Naive thymus-derived CD4-positive, alpha-beta T cell (primary cell): Measurements from ENCODE around the gene GLIPR1L2. TPM values are rescaled to one million over a fixed set of nuclear protein-coding genes. Genes with fewer than 3 reads are reported as not detected.
"Not testable (repeated sequence)": the region's sequence is repeated elsewhere in the genome, so short reads cannot be mapped to it uniquely, and the experiment has no call there.

Experiments used
- ATAC-seq: fragments of 150-1000 bp; cut with Tn5 transposase; 2 replicates; pipeline ENCODE4 v1.10.0; 2021; ENCODE audit warnings: mild to moderate bottlenecking, moderate library complexity
- CTCF ChIA-PET: fragments of 350-600 bp; sonication (Branson Sonifier 250); formaldehyde crosslinking; loops from one replicate; lab custom pipeline; 2021; ENCODE audit warnings: antibody characterized with exemption; lab: Charles Lee
- POLR2A ChIA-PET: fragments of 350-600 bp; sonication (Branson Sonifier 250); formaldehyde crosslinking; loops from one replicate; lab custom pipeline; 2021; ENCODE audit warnings: antibody characterized with exemption, inconsistent platforms; lab: Charles Lee
- DNase-seq, 9 donors: peaks; one replicate each; pipeline versions ENCODE4 v3.0.0 to v3.0.0-alpha.2; 2020 to 2022; ENCODE audit warnings: mixed read lengths in 1 of 9
- H3K27ac ChIP-seq: one replicate; pipeline ENCODE4 v1.7.0; 2013; ENCODE audit warnings: mild to moderate bottlenecking, low read depth, low read length, moderate library complexity
- H3K27me3 ChIP-seq, 2 donors: one replicate each; pipeline ENCODE4 v1.7.0; 2013; ENCODE audit warnings: low read length in 2 of 2, mild to moderate bottlenecking in 2 of 2, moderate library complexity in 2 of 2; ENCODE audit not compliant: control insufficient read depth in 2 of 2, insufficient read depth in 2 of 2
- H3K36me3 ChIP-seq, 3 experiments: 1 replicate in 2 of 3; 2 replicates in 1 of 3; pipeline ENCODE4 v1.7.0; 2013; ENCODE audit warnings: low read length in 3 of 3, mild to moderate bottlenecking in 3 of 3, moderate library complexity in 1 of 3; ENCODE audit not compliant: insufficient read depth in 3 of 3, control insufficient read depth in 2 of 3
- H3K4me1 ChIP-seq, 2 donors: one replicate each; pipeline ENCODE4 v1.7.0; 2013; ENCODE audit warnings: low read length in 2 of 2, mild to moderate bottlenecking in 2 of 2, moderate library complexity in 1 of 2; ENCODE audit not compliant: control insufficient read depth in 2 of 2, insufficient read depth in 2 of 2
- H3K4me3 ChIP-seq: 2 replicates; pipeline ENCODE4 v1.7.0; 2013; ENCODE audit warnings: mild to moderate bottlenecking, low read length
- H3K9me3 ChIP-seq, 3 experiments: 1 replicate in 2 of 3; 2 replicates in 1 of 3; pipeline ENCODE4 v1.7.0; 2013; ENCODE audit warnings: low read length in 3 of 3; ENCODE audit not compliant: control insufficient read depth in 2 of 3
- H3K27ac Mint-ChIP-seq, 9 donors: one replicate each; pipeline ENCODE4 v1.8.0; 2020 to 2022; ENCODE audit warnings: mixed read lengths in 9 of 9, mild to moderate bottlenecking in 8 of 9, moderate library complexity in 5 of 9, inconsistent platforms in 2 of 9
- H3K27me3 Mint-ChIP-seq, 5 donors: one replicate each; pipeline ENCODE4 v1.8.0; 2021 to 2022; ENCODE audit warnings: mixed read lengths in 5 of 5, mild to moderate bottlenecking in 1 of 5
- H3K36me3 Mint-ChIP-seq, 5 donors: one replicate each; pipeline ENCODE4 v1.8.0; 2020 to 2022; ENCODE audit warnings: mixed read lengths in 5 of 5, mild to moderate bottlenecking in 3 of 5, inconsistent platforms in 1 of 5
- H3K4me1 Mint-ChIP-seq, 7 donors: one replicate each; pipeline ENCODE4 v1.8.0; 2020 to 2022; ENCODE audit warnings: mixed read lengths in 7 of 7, mild to moderate bottlenecking in 3 of 7, inconsistent platforms in 1 of 7
- H3K4me3 Mint-ChIP-seq, 10 donors: one replicate each; pipeline ENCODE4 v1.8.0; 2020 to 2022; ENCODE audit warnings: mild to moderate bottlenecking in 10 of 10, mixed read lengths in 10 of 10, moderate library complexity in 6 of 10, inconsistent platforms in 2 of 10
- H3K9me3 Mint-ChIP-seq, 11 donors: one replicate each; pipeline ENCODE4 v1.8.0; 2020 to 2022; ENCODE audit warnings: mixed read lengths in 11 of 11, mild to moderate bottlenecking in 4 of 11, inconsistent platforms in 1 of 11, moderate library complexity in 1 of 11
- intact Hi-C, 2 donors: fragments of 100-400 bp; cut with micrococcal nuclease; formaldehyde crosslinking; loops; one replicate each; pipeline ENCODE4 v1.15.1; 2023
- polyA plus RNA-seq, 2 donors: library from polyadenylated mRNA; unstranded; fragments of 300-500 nt; fragmentation: Illumina TruSeq; gene quantifications; one replicate each; pipeline ENCODE4 v1.2.3, GENCODE V29; 2021
- total RNA-seq, 6 experiments: library from RNA in 5 of 6; stranded (reverse) in 5 of 6; gene quantifications; 1 replicate in 5 of 6; 2 replicates in 1 of 6; pipeline ENCODE4 v1.2.3 and lab custom pipeline; 2021 to 2026

The GLIPR1L2 gene
- total and polyA plus RNA-seq, 7 experiments from 2014 or later: 0.22 to 2.3 (median 1.1) TPM

DNA sequence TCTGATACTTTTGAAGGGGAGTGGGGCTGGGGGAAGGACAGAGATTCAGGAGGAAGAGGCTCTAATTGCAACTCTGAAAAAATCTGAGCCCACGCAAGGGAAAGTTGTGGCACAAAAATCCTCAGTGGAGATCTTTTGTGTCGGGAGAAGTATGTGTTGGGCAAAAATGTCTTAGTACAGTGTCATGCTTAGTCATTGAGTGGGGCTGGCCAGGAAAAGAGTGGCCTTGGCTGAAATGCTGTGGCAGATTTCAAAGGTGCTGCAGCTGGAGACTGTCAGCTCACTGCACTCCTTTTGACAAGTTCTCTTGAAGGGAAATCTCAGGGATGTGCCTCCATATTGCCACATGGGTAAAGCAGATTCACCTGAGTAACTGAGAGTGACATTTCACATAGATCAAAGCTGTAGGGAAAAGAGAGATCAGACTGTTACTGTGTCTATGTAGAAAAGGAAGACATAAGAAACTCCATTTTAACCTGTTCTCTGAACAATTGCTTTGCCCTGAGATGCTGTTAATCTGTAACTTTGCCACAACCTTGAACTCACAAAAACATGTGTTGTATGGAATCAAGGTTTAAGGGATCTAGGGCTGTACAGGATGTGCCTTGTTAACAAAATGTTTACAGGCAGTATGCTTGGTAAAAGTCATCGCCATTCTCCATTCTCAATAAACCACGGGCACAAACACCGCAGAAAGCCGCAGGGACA lies 53.7 kb downstream of the GLIPR1L2 start:
- H3K27me3 Mint-ChIP-seq: peaks cover 7 to 23% (median 14%) of the 10 kb centered on the region in 5 donors
- DNase-seq: no peak
- no peak for ATAC-seq
- Histone ChIP-seq H3K27ac (no peak overlapping the region), H3K4me1 (no peaks in the 10 kb centered on the region), H3K4me3 (no peak overlapping the region), H3K36me3 (no peaks in the 10 kb centered on the region), H3K9me3 (no peaks in the 10 kb centered on the region), H3K27me3 (no peaks in the 10 kb centered on the region)
- intact Hi-C loops: no loop called here
- peaks cover 0 to 7% (median 6%) of the 10 kb centered on the region in 5 donors for H3K36me3 Mint-ChIP-seq
- POLR2A ChIA-PET: no interaction called here
- peaks cover 0 to 11% (median 5%) of the 10 kb centered on the region in 11 donors for H3K9me3 Mint-ChIP-seq
- CTCF ChIA-PET: no interaction called here
- H3K4me1 Mint-ChIP-seq: no peaks in the 10 kb centered on the region
- H3K27ac Mint-ChIP-seq: no peak overlapping the region
- H3K4me3 Mint-ChIP-seq: no peak overlapping the region

DNA sequence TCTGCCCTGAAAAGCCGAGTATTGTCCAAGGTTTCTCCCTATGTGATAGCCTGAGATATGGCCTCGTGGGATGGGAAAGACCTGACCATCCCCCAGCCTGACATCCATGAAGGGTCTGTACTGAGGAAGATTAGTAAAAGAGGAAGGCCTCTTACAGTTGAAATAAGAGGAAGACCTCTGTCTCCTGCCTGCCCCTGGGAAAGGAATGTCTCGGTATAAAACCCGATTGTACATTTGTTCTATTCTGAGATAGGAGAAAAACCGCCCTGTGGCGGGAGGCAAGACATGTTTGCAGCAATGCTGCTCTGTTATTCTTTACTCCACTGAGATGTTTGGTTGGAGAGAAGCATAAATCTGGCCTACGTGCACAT lies 54.2 kb downstream of the GLIPR1L2 start:
- Mint-ChIP-seq H3K27me3 (peaks cover 7 to 18% (median 14%) of the 10 kb centered on the region in 5 donors), H3K9me3 (peaks cover 0 to 11% (median 5%) of the 10 kb centered on the region in 11 donors)
- H3K4me1 Mint-ChIP-seq, H3K4me1 ChIP-seq, POLR2A ChIA-PET, DNase-seq, H3K27me3 ChIP-seq, H3K9me3 ChIP-seq, intact Hi-C loops, ATAC-seq, H3K36me3 Mint-ChIP-seq, H3K4me3 Mint-ChIP-seq, H3K27ac ChIP-seq, H3K36me3 ChIP-seq, H3K27ac Mint-ChIP-seq, H3K4me3 ChIP-seq: not testable (repeated sequence)
- CTCF ChIA-PET: interaction anchor here (1.0 kb wide), 1 partner anchor 60 kb away, joined by 4 read pairs; no protein-coding TSS in a partner anchor

DNA sequence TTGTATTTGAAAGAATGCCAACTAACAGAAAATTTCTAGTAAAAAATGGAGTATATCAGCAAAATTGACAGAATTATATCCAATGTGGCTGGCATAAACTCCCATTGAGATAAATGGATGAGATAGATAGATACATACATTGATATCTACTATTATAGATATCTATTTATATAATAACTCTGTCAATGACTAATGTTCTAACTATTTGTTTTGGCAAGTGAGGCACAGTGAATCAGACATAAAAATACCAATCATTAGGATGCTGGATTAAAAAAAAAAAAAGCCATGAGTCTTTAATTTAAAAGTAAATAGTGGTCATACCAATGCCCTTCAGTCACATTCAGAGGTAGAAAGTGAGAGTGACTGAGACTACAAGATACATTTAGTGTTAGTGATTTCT lies 56.0 kb downstream of the GLIPR1L2 start:
- POLR2A ChIA-PET: no interaction called here
- Histone ChIP-seq H3K27ac (no peak overlapping the region), H3K9me3 (no peaks in the 10 kb centered on the region), H3K36me3 (no peaks in the 10 kb centered on the region), H3K4me1 (no peaks in the 10 kb centered on the region), H3K27me3 (no peaks in the 10 kb centered on the region), H3K4me3 (no peak overlapping the region)
- H3K4me1 Mint-ChIP-seq: no peaks in the 10 kb centered on the region
- DNase-seq: no peak
- intact Hi-C loops: no loop called here
- no peaks in the 10 kb centered on the region for H3K36me3 Mint-ChIP-seq
- H3K27ac Mint-ChIP-seq: no peak overlapping the region
- no peak for ATAC-seq
- peaks cover 3 to 21% (median 7%) of the 10 kb centered on the region in 5 donors for H3K27me3 Mint-ChIP-seq
- H3K4me3 Mint-ChIP-seq: no peak overlapping the region
- H3K9me3 Mint-ChIP-seq: peaks cover 0 to under 1% (median 0%) of the 10 kb centered on the region in 11 donors
- CTCF ChIA-PET: interaction anchor here (0.6 kb wide), 1 partner anchor 25 kb away, joined by 3 read pairs; no protein-coding TSS in a partner anchor

DNA sequence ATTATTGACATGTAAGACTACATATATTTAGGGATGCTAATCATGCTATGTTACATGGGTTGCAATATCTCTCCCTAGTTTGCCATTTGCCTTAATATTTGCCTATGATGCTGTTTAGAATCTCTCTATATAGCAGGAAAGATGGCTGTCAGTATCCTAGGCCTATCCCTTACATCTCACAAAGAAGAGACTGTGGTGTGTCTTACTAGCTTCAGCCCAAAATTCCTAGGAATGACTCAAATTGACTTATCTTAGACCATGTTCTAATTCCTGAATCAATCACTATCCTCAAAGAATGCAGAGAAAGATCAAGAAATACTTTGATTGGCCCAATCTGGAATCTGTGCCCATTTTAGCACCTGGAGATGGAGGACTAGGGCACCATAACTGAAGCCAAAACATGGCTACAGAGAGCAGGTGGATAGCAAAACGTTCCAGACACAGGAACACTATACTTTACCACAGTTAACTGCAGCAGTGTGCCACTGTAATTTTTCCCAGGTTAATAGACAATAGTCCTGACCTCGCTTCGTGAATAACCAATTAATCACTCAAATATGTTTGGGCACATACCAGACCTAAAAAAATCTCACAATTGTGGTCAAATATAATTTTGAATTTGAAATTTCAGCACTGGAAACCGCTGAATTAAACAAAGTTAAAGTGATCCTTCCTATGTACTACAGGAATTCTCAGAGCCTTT lies 57.0 kb downstream of the GLIPR1L2 start:
- peaks cover 0 to 29% (median 0%) of the 10 kb centered on the region in 5 donors for H3K27me3 Mint-ChIP-seq
- Histone ChIP-seq H3K27me3 (no peaks in the 10 kb centered on the region), H3K27ac (no peak overlapping the region), H3K36me3 (no peaks in the 10 kb centered on the region), H3K4me3 (no peak overlapping the region), H3K9me3 (no peaks in the 10 kb centered on the region), H3K4me1 (no peaks in the 10 kb centered on the region)
- H3K4me1 Mint-ChIP-seq: no peaks in the 10 kb centered on the region
- ATAC-seq (no peak), DNase-seq (no peak)
- intact Hi-C loops: no loop called here
- no peaks in the 10 kb centered on the region for H3K36me3 Mint-ChIP-seq
- H3K27ac Mint-ChIP-seq: no peak overlapping the region
- H3K4me3 Mint-ChIP-seq: no peak overlapping the region
- ChIA-PET POLR2A (no interaction called here), CTCF (no interaction called here)
- H3K9me3 Mint-ChIP-seq: no peaks in the 10 kb centered on the region

DNA sequence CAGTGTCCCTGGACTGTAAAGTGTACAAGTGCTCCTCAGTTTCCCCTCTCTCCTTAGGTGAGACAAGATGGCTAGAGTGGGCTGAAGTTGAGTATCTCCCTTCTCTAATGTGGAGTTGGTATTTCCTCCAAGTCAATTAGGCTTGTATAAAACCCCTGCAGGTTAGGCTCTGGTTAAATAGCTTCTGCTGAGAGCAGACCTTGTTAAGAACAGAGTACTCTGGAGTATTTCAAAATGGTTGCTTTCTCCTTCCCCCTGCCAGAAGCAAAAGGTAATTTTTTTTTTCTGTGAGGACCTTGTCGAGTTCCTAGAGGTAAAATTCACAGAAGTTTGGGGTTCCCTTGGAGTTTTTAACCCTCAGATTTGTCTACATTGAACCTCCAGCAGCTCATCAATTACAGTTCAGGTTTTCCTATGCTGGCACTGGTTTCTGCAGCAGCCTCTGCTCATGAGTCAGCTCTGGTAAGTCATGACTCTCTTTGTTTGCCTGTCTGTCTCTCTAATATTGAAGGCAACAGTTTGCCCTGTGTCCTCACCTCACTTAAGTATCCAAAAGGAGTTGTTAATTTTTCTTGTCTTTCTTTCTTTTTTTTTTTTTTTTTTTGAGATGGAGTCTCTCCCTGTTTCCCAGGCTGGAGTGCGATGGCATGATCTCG lies 61.9 kb downstream of the GLIPR1L2 start:
- Histone ChIP-seq H3K27me3 (no peaks in the 10 kb centered on the region), H3K36me3 (no peaks in the 10 kb centered on the region), H3K4me1 (peaks cover 12% of the 10 kb centered on the region in 2 donors), H3K4me3 (no peak overlapping the region), H3K9me3 (no peaks in the 10 kb centered on the region), H3K27ac (no peak overlapping the region)
- ChIA-PET POLR2A (interaction anchor here (0.8 kb wide), 1 partner anchor 57 kb away, joined by 3 read pairs; no protein-coding TSS in a partner anchor), CTCF (no interaction called here)
- peaks cover 0 to 3% (median 0%) of the 10 kb centered on the region in 11 donors for H3K9me3 Mint-ChIP-seq
- no peak overlapping the region for H3K27ac Mint-ChIP-seq
- peaks cover 0 to 24% (median 0%) of the 10 kb centered on the region in 5 donors for H3K27me3 Mint-ChIP-seq
- H3K4me1 Mint-ChIP-seq: peaks cover 12 to 19% (median 15%) of the 10 kb centered on the region in 7 donors
- ATAC-seq: no peak
- intact Hi-C loops: loop anchor here in 1 of 2 donors (10.0 kb wide), 1 partner anchor 1618 kb away; no protein-coding TSS in a partner anchor
- DNase-seq: no peak
- H3K4me3 Mint-ChIP-seq: no peak overlapping the region
- H3K36me3 Mint-ChIP-seq: no peaks in the 10 kb centered on the region

DNA sequence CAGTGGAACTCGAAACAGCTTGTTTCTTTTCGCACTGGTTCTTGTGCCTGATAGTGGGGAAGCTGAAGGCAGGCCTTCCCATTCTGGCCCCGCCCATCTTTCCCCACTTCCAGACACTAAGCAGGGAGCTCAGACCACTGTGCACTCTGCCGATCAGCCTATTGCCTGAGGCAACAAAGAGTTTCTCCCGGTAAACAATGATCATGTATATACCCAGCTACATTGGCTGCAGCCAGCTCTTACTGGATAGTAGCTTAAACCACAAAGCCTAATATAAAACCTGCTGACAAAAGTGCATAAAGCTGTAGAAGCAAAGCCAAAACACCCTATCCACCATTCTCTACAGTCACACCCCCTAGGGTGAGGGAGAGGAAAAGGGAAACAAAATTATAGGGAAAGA lies 65.0 kb downstream of the GLIPR1L2 start:
- Mint-ChIP-seq H3K36me3 (peaks cover 0 to 10% (median 0%) of the 10 kb centered on the region in 5 donors), H3K27ac (no peak overlapping the region), H3K27me3 (peaks cover 0 to 23% (median 0%) of the 10 kb centered on the region in 5 donors), H3K4me1 (peaks cover 23 to 45% (median 32%) of the 10 kb centered on the region in 7 donors), H3K9me3 (peaks cover 0 to 7% (median 0%) of the 10 kb centered on the region in 11 donors), H3K4me3 (no peak overlapping the region)
- intact Hi-C loops: loop anchor here in 1 of 2 donors (10.0 kb wide), 1 partner anchor 1621 kb away; no protein-coding TSS in a partner anchor
- no peak for ATAC-seq
- peaks cover 17 to 33% of the 10 kb centered on the region in 2 donors for H3K4me1 ChIP-seq
- DNase-seq: no peak
- POLR2A ChIA-PET: interaction anchor here (1.0 to 1.9 kb wide), 4 partner anchors 18 to 28 kb away, joined by 3 to 8 read pairs (median 5); partner anchors contain the start of gene GLIPR1
- H3K27ac ChIP-seq: no peak overlapping the region
- H3K27me3 ChIP-seq: no peaks in the 10 kb centered on the region
- CTCF ChIA-PET: interaction anchor here (1.1 to 2.4 kb wide), 2 partner anchors 21 to 24 kb away, joined by 3 to 6 read pairs; partner anchors contain the start of gene GLIPR1
- no peak overlapping the region for H3K4me3 ChIP-seq
- H3K9me3 ChIP-seq: no peaks in the 10 kb centered on the region
- H3K36me3 ChIP-seq: no peaks in the 10 kb centered on the region
